Stimulated activated naive CD4-positive, alpha-beta T cell treated with Interleukin-2 at 50 U/mL for 16 hours (primary cell): ENCODE data around the gene VAPB.
A peak's percentile ranks its signal among the peaks of the same experiment; 100 is the strongest.
"Not testable (repeated sequence)": the region's sequence is repeated elsewhere in the genome, so short reads cannot be mapped to it uniquely, and the experiment has no call there.

Experiments used
- DNase-seq: peaks from one replicate; lab custom pipeline; 2025; lab: John Stamatoyannopoulos, UW

Gene VAPB, protein sequence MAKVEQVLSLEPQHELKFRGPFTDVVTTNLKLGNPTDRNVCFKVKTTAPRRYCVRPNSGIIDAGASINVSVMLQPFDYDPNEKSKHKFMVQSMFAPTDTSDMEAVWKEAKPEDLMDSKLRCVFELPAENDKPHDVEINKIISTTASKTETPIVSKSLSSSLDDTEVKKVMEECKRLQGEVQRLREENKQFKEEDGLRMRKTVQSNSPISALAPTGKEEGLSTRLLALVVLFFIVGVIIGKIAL

GRCh38 chr20:58388882-58389323 is at the start of gene VAPB:
VAPB (plus strand) TSS chr20:58389229; CDS start chr20:58389460, 231 bp downstream.
- DNase-seq, result peak; percentile 93

DNA sequence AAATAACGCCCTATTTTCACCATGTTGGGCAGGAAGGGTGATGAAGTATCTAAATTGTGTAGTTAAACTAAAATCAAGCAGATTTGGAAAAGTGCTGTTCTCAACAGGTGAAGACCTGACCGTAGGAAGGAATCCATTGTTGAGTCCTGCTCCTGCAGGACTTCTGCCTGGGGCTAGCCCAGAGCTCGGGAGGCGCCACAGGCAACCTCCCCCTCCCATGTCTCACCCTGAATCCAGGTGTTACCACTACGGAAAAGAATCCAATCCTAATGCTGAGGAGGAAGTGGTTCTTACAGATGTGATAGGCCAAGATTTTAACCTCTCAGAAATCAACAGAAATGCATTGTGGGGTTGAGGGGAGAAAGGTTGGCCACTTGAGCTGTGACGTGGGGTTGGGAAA is 49.3 kb upstream of the VAPB start:
- no peak for DNase-seq

- no peak for DNase-seq
Observed at GRCh38 chr20:58340151-58340550, 48.9 kb upstream of the VAPB start.

GRCh38 chr20:58340853-58341252 is 48.2 kb upstream of the VAPB start:
- DNase-seq, result no peak

DNA sequence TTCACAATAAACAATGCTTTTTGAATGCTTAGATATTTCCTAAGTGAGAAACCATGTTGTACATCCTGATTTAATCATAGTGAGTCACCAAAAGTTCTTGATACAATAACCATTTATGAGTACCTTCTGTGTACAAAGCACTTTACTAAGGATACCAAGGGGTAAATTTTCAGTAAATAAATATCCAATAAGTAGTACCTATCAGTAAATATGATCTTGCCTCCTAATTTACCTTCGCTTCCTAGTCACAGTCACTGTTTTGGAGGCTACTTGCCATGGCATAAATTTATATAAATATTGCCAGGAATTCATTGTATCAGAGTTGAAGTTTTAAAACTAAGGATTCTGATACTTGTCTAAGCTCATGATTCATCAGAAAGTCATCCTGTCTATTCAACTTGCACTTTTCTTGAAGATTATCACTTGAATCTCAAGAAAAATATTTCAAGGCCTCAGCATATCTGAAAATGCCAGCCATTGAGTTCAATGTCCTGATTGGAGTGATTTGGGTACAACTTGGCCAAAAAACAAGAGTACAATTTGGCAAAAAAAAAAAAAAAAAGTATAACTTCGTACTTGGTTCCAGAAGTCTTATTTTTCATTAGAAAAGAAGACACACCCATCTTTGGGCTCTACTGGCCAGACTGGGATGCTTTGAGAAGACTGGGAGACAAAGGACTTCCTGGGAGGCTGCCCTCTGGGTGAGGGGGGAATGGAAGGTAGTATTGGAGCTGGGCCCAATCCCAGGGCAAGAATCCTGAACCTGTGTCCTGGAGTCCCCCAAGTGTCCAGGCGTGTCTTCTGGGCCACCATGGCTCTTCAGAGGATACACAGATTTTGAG is 46.7 kb upstream of the VAPB start:
- DNase-seq, result no peak

GRCh38 chr20:58344741-58345140 is 44.3 kb upstream of the VAPB start:
- no peak for DNase-seq

DNA sequence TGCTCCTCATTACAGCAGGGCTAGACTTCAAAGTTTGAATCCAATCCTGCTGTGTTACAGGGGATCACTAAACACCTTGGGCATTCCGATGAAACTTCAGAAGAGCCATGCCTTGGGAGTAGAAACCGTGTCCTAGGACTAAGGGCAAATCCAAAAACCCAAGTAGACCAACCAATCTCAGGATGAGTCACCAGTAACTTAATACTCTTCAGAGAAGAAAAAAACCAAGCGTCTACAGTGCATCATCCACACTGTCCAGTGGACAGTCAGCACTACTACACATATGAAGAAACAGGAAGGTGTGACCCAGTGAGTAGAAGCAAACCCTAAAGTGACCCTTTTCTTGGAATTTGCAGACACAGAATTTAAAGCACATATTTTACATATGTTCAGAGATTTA is 39.5 kb upstream of the VAPB start:
- no peak for DNase-seq

DNA sequence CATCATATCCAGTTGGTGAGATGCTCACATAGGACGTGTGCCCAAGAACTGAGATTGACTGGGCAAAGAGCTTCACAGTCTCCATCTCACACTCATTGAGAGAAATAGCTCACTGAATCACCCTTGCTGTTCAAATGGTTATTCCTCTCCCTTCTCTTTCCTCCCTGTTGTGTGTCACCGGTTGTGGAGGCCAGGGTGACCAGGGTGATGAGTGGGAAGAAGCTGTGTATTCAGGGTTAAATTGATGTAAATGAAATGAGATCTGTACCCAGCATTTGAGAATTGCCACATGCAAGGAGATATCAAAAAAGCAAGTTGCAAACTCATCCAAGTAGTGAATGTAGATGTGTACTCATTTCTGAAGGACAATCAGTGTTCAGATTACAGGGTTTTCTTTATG is 36.6 kb upstream of the VAPB start:
- no peak for DNase-seq

- DNase-seq, result no peak
Observed at GRCh38 chr20:58359441-58359840, 29.6 kb upstream of the VAPB start.

DNA sequence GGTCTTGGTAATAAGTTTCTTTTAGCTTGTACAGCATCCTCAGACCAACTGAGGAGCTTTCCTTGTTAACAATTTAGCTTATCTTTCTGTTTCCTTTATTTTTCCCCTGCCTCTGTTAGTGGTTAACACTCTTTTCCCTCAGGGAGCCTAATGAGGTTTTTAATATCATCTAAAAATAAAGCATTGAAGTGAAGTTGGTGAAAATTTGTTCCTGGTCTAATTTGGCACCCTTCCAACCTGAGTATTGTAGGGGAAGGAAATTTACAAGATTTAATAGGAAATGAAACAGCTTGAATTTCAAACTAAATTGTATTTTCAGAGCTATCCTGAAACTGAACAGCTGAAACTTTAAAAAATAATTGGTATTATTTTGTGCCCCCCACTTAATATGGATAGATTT is 28.1 kb upstream of the VAPB start:
- no peak for DNase-seq

GRCh38 chr20:58361481-58362205 is 27.4 kb upstream of the VAPB start:
- DNase-seq, result no peak

- DNase-seq, result no peak
Observed at GRCh38 chr20:58362206-58362516, 26.9 kb upstream of the VAPB start.

GRCh38 chr20:58362970-58363369 is 26.1 kb upstream of the VAPB start:
- no peak for DNase-seq

GRCh38 chr20:58366866-58367265 is 22.2 kb upstream of the VAPB start:
- no peak for DNase-seq

DNA sequence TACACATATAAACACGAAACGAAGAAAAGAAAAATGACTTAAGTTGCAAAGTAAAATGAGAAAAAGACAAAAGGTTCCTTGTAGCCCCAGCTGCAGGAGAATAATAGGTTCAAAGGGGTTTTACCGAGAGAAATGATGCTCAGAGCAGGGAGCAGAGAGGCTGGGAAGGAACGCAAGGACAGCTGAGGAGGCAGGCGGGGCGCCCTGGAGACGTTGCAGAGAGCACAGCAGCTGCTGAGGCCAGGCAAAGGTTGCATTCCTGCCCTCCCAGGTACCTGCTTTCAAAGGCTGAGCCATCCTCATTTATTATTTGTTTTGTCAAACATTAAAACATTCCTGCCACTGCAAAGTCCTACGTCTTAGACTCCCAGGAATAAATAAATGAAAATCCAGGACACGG is 16.2 kb upstream of the VAPB start:
- DNase-seq, result no peak

GRCh38 chr20:58373296-58373695 is 15.7 kb upstream of the VAPB start:
- not testable (repeated sequence) for DNase-seq

- DNase-seq, result no peak
Observed at GRCh38 chr20:58374027-58374850, 14.8 kb upstream of the VAPB start.

DNA sequence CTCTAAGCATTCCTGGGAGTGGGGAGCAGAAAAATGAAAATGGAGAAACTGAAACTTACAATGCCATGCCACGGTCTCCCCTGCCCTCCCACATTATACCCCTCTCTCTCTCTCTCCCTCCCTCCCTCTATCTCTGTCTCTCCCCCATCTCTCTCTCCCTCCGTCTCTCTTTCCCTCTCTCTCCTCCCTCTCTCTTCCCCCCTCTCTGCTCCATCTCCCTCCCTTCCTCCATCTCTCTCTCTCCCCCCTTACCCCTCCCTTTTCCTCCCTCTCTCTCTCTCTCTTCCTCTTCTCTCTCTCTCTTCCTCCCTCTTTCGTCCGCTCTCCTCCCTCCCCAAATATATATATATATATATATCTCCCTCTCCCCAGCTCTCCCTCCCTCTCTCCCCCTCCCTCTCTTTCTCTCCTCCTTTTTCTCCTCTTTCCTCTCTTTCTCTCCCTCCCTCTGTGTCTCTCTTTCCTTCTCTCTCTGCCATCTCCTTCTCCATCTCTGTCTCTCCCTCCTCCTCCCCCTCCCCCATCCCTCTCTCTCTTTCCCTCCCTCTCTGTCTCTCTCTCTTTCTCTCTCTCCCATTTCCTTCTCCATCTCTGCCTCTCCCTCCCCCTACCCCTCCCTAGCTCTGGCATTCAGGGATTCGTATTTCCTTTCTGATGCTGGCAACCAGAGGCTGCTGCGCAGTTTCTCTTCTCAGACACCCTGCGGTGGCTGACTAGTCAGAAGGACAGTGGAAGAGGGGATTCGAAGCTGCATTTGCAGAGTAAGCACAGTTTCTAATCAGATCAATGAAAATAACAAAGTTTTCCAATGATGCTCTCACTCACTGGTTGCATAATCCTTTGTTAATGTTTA is 13.9 kb upstream of the VAPB start:
- no peak for DNase-seq

DNA sequence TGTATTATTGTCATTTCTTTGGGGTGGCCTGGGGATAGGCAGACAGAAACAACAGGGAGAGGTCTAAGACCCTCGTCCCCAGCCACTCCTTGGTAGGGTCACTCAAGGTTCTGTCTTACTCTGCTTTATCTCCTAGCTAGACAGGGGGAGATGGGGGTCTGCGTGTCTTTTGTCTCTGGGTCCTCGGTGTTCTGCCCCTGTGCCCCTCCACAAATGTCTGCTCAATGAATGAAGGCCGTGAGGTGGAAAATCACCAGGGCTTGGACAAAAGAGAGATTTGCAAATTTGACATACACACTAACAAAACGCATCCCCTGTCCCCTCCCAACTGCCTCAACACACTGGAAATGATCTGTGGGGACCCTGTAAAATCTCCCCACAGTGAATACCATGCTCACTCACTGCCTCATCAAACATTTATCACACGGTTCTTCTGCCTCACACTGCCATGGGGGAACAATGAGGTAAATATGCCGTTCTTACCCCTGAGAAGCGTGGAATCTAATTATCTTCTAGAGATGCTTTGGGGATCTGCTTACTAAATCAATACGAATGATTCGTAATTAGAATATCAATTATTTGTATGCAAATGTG is 13.2 kb upstream of the VAPB start:
- DNase-seq, result no peak

GRCh38 chr20:58377017-58377416 is 12.0 kb upstream of the VAPB start:
- no peak for DNase-seq
